Muscle layer of duodenum (tissue), 2 donors: ENCODE measurements around the gene AIF1.

Experiments used
- H3K27ac ChIP-seq: one replicate; pipeline ENCODE4 v1.7.0; 2013; ENCODE audit warnings: mild to moderate bottlenecking, low read length
- H3K27me3 ChIP-seq: one replicate; pipeline ENCODE4 v1.7.0; 2013; ENCODE audit warnings: low read depth, mild to moderate bottlenecking, control low read depth, low read length
- H3K36me3 ChIP-seq, 2 donors: one replicate each; pipeline ENCODE4 v1.7.0; 2013; ENCODE audit warnings: low read length in 2 of 2, control low read depth in 1 of 2, mild to moderate bottlenecking in 1 of 2; ENCODE audit not compliant: insufficient read depth in 2 of 2, control insufficient read depth in 1 of 2
- H3K4me1 ChIP-seq, 2 donors: one replicate each; pipeline ENCODE4 v1.7.0; 2013; ENCODE audit warnings: low read length in 2 of 2, mild to moderate bottlenecking in 2 of 2, control low read depth in 1 of 2, moderate library complexity in 1 of 2; ENCODE audit not compliant: insufficient read depth in 2 of 2, control insufficient read depth in 1 of 2
- H3K4me3 ChIP-seq, 2 donors: one replicate each; pipeline ENCODE4 v1.7.0; 2013; ENCODE audit warnings: low read length in 2 of 2, low read depth in 1 of 2, mild to moderate bottlenecking in 1 of 2
- H3K9me3 ChIP-seq, 2 donors: one replicate each; pipeline ENCODE4 v1.7.0; 2013; ENCODE audit warnings: low read length in 2 of 2, control low read depth in 1 of 2, mild to moderate bottlenecking in 1 of 2; ENCODE audit not compliant: control insufficient read depth in 1 of 2
- donor health status: healthy.

The AIF1 gene

DNA sequence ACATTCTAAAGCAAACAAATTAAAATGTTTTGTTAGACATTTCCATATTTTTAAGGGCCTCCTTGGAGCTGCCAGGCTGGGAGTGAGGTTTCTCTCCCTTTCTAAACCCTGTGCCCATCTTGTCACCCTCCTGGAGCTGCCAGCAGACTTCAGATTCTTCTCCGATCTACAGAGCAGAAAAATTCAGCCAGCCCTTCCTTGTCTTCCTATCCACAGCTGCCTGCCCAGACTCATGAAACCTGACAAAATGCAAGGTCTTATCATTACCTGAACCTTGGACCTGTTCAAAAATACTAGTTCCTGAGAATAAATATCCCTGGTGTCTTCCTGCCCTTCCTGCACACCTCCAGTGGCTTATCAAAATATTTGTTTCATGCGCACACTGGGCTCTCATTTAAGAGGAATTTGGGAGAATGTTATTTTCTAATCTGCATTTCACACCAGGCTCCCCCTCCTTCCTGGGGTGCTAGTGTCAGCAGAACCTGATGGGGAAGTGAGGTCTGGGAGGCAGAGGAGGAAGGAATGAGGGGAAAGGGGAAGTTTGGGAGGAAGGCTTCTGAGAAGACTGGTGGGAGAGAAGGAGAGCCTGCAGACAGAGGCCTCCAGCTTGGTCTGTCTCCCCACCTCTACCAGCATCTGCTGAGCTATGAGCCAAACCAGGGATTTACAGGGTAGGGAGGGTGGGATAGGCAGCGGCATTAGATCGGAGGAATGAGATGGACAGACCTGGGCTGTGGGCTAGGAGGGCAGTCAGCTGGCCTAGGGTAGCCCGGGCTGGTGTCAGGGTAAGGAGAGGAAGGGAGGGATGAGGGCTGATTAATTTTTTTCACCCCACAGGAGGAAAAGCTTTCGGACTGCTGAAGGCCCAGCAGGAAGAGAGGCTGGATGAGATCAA is at the start of gene AIF1:
Gene AIF1 (plus strand): TSS at position 551 of the 895 bp plus-strand sequence. CDS start 96 bp downstream, at position 647.
- H3K9me3 ChIP-seq = no peaks in the 10 kb centered on the region
- H3K27me3 ChIP-seq = no peaks in the 10 kb centered on the region
- peak within 1 kb of the TSS; percentile 56 for H3K27ac ChIP-seq
- no peaks in the 10 kb centered on the region for H3K36me3 ChIP-seq
- H3K4me1 ChIP-seq = no peaks in the 10 kb centered on the region
- peak within 1 kb of the TSS in 1 of 2 donors; percentile 50 for H3K4me3 ChIP-seq

DNA sequence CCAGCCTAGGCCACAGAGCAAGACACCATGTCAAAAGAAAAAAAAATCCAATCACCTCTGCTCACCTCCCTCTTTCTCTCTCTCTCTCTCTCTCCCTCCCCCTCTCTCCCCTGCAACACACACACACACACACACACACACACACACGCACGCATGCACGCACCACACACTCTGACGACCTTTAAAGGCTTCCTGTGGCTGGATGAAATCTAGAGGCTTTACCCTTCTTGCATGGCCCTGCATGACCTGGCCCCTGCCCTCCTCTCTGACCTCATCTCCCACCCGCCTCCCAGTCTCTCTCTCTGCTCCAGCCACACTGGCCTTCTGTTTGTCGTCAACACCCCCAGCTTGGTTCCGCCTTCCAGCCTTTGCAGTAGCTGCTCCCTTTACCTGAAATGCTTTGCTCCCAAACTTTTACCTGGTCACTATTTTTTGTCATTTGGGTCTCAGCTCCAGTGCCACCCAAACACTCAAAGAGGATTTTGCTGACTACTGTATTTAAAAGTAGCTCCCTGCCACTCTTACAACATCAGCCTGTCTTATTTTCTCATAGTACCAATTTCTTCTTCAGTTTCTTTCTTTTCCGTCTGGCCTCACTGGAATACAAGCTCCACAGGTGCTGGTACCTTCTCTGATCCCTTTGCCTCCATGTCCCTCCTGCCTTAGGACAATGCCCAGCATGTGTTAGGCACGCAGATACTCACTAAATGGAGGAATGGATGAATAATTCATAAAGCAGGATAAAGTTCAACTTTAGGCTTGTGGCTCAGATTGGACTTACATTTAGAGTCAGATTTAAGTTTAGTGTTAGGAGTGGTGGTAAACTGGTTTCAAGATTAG is 47.3 kb upstream of the AIF1 start:
- H3K4me1 ChIP-seq = no peaks in the 10 kb centered on the region
- no peaks in the 10 kb centered on the region for H3K9me3 ChIP-seq
- no peak overlapping the region for H3K4me3 ChIP-seq
- H3K36me3 ChIP-seq = no peaks in the 10 kb centered on the region
- H3K27ac ChIP-seq = no peak overlapping the region
- no peaks in the 10 kb centered on the region for H3K27me3 ChIP-seq

DNA sequence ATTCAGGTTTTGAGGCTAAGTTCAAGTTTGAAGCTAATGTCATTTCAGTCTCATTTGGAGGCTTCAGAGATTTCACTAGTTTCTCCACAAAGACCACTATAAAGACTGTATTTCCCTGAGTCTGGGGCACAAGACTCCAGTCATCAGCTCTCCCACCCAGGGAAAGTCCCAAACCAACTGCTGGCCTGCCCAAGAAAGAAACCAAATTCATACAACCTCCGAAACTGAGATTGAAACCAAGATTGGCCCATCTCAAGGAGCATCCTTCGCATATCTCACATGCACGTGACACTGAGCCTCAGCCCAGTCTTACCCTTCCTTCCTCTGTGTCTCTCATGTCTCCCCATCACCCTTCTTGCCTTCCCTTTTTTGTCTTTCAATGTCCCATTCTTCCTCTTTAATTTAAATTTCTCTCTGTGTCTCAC is 46.5 kb upstream of the AIF1 start:
- H3K36me3 ChIP-seq = no peaks in the 10 kb centered on the region
- H3K4me1 ChIP-seq = no peaks in the 10 kb centered on the region
- no peak overlapping the region for H3K4me3 ChIP-seq
- H3K27ac ChIP-seq = no peak overlapping the region
- no peaks in the 10 kb centered on the region for H3K27me3 ChIP-seq
- no peaks in the 10 kb centered on the region for H3K9me3 ChIP-seq

DNA sequence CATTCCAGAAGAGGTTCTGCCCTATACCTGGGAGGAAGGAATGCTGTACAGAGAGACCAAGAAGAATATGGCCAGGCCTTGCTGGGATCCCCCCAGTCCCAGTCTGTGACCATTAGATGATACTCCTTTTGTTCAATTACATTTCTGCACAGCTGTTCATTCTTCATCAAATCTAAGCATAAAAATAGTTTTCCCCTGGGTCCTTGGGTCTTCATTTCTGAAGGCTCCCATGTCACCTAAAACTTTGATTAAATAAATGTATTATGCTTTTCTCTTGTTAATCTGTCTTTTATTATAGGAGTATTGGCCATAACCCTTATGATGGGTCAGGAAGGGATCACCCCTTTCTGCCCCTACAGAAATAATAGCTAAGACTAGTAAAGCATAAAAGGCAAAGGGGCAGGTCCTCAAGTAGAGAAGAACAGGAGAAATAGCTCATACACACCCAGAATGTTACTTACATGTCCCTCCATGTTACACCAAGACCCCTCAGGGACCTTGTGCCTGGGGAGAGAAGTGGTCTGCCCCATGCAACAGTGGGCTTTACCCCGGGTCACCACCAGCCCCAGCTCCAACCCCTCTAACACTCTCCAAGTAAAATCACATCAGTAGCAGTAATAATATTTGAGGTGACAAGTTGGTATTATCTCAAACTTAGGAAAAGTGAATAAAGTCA is 45.0 kb upstream of the AIF1 start:
- Histone ChIP-seq H3K4me1 (no peaks in the 10 kb centered on the region), H3K4me3 (no peak overlapping the region), H3K36me3 (no peaks in the 10 kb centered on the region), H3K27ac (no peak overlapping the region), H3K27me3 (no peaks in the 10 kb centered on the region), H3K9me3 (no peaks in the 10 kb centered on the region)

DNA sequence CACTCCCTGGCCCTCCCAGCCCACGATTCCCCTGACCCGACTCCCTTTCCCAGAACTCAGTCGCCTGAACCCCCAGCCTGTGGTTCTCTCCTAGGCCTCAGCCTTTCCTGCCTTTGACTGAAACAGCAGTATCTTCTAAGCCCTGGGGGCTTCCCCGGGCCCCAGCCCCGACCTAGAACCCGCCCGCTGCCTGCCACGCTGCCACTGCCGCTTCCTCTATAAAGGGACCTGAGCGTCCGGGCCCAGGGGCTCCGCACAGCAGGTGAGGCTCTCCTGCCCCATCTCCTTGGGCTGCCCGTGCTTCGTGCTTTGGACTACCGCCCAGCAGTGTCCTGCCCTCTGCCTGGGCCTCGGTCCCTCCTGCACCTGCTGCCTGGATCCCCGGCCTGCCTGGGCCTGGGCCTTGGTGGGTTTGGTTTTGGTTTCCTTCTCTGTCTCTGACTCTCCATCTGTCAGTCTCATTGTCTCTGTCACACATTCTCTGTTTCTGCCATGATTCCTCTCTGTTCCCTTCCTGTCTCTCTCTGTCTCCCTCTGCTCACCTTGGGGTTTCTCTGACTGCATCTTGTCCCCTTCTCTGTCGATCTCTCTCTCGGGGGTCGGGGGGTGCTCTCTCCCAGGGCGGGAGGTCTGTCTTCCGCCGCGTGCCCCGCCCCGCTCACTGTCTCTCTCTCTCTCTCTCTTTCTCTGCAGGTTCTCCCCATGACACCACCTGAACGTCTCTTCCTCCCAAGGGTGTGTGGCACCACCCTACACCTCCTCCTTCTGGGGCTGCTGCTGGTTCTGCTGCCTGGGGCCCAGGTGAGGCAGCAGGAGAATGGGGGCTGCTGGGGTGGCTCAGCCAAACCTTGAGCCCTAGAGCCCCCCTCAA is 42.8 kb upstream of the AIF1 start, which contains the start of gene LTA:
Gene LTA (plus strand): TSS at position 249 of the 871 bp plus-strand sequence. CDS start 454 bp downstream, at position 703.
- Histone ChIP-seq H3K4me3 (no peak within 1 kb of the TSS), H3K4me1 (no peaks in the 10 kb centered on the region)

DNA sequence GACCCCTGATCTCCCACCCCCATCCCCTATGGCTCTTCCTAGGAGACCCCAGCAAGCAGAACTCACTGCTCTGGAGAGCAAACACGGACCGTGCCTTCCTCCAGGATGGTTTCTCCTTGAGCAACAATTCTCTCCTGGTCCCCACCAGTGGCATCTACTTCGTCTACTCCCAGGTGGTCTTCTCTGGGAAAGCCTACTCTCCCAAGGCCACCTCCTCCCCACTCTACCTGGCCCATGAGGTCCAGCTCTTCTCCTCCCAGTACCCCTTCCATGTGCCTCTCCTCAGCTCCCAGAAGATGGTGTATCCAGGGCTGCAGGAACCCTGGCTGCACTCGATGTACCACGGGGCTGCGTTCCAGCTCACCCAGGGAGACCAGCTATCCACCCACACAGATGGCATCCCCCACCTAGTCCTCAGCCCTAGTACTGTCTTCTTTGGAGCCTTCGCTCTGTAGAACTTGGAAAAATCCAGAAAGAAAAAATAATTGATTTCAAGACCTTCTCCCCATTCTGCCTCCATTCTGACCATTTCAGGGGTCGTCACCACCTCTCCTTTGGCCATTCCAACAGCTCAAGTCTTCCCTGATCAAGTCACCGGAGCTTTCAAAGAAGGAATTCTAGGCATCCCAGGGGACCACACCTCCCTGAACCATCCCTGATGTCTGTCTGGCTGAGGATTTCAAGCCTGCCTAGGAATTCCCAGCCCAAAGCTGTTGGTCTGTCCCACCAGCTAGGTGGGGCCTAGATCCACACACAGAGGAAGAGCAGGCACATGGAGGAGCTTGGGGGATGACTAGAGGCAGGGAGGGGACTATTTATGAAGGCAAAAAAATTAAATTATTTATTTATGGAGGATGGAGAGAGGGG is 41.6 kb upstream of the AIF1 start:
- no peaks in the 10 kb centered on the region for H3K27me3 ChIP-seq
- H3K9me3 ChIP-seq = no peaks in the 10 kb centered on the region
- H3K36me3 ChIP-seq = no peaks in the 10 kb centered on the region
- H3K27ac ChIP-seq = no peak overlapping the region
- H3K4me1 ChIP-seq = no peaks in the 10 kb centered on the region
- no peak overlapping the region for H3K4me3 ChIP-seq

More for the DNA sequence above, 42.8 kb upstream of the AIF1 start, which contains the start of gene LTA:
- Histone ChIP-seq H3K9me3 (no peaks in the 10 kb centered on the region), H3K36me3 (no peaks in the 10 kb centered on the region), H3K27me3 (no peaks in the 10 kb centered on the region), H3K27ac (no peak within 1 kb of the TSS)

DNA sequence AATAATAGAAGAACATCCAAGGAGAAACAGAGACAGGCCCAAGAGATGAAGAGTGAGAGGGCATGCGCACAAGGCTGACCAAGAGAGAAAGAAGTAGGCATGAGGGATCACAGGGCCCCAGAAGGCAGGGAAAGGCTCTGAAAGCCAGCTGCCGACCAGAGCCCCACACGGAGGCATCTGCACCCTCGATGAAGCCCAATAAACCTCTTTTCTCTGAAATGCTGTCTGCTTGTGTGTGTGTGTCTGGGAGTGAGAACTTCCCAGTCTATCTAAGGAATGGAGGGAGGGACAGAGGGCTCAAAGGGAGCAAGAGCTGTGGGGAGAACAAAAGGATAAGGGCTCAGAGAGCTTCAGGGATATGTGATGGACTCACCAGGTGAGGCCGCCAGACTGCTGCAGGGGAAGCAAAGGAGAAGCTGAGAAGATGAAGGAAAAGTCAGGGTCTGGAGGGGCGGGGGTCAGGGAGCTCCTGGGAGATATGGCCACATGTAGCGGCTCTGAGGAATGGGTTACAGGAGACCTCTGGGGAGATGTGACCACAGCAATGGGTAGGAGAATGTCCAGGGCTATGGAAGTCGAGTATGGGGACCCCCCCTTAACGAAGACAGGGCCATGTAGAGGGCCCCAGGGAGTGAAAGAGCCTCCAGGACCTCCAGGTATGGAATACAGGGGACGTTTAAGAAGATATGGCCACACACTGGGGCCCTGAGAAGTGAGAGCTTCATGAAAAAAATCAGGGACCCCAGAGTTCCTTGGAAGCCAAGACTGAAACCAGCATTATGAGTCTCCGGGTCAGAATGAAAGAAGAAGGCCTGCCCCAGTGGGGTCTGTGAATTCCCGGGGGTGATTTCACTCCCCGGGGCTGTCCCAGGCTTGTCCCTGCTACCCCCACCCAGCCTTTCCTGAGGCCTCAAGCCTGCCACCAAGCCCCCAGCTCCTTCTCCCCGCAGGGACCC is 40.6 kb upstream of the AIF1 start:
- Histone ChIP-seq H3K4me3 (no peak overlapping the region), H3K27ac (no peak overlapping the region), H3K36me3 (no peaks in the 10 kb centered on the region), H3K4me1 (no peaks in the 10 kb centered on the region), H3K27me3 (no peaks in the 10 kb centered on the region), H3K9me3 (no peaks in the 10 kb centered on the region)

DNA sequence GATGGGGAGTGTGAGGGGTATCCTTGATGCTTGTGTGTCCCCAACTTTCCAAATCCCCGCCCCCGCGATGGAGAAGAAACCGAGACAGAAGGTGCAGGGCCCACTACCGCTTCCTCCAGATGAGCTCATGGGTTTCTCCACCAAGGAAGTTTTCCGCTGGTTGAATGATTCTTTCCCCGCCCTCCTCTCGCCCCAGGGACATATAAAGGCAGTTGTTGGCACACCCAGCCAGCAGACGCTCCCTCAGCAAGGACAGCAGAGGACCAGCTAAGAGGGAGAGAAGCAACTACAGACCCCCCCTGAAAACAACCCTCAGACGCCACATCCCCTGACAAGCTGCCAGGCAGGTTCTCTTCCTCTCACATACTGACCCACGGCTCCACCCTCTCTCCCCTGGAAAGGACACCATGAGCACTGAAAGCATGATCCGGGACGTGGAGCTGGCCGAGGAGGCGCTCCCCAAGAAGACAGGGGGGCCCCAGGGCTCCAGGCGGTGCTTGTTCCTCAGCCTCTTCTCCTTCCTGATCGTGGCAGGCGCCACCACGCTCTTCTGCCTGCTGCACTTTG is 39.6 kb upstream of the AIF1 start, which contains the start of gene TNF:
Gene TNF (plus strand): TSS at position 231 of the 567 bp plus-strand sequence. CDS start 177 bp downstream, at position 408.
- Histone ChIP-seq H3K4me1 (peaks cover 0 to 3% of the 10 kb centered on the region in 2 donors), H3K27ac (no peak within 1 kb of the TSS)

More for the DNA sequence above, 39.6 kb upstream of the AIF1 start, which contains the start of gene TNF:
- Histone ChIP-seq H3K27me3 (no peaks in the 10 kb centered on the region), H3K9me3 (no peaks in the 10 kb centered on the region), H3K36me3 (no peaks in the 10 kb centered on the region), H3K4me3 (peak within 1 kb of the TSS; percentile 32 to 45)
